GM23248 (cell line): ENCODE measurements around the gene TRAF3.

ENCODE experiments used
- EZH2 ChIP-seq: fragments of 200-600 bp; sonication (generic); IDR thresholded peaks from 2 replicates; pipeline ENCODE4 v1.6.1; 2018; ENCODE audit warnings: antibody characterized with exemption, mild to moderate bottlenecking; ENCODE audit not compliant: insufficient read depth, poor library complexity, severe bottlenecking
- EZH2phosphoT487 ChIP-seq: fragments of 200-600 bp; sonication (generic); IDR thresholded peaks from 2 replicates; pipeline ENCODE4 v1.6.1; 2018; ENCODE audit warnings: antibody characterized with exemption, moderate library complexity, mild to moderate bottlenecking, low read depth; ENCODE audit not compliant: insufficient read depth

- no peak for TF ChIP-seq EZH2
- TF ChIP-seq EZH2phosphoT487: no peak
These were observed 98.4 kb downstream of the TRAF3 start for GRCh38 chr14:102875652-102876051.
